ENCODE data around the gene FAAP20. TPM values are rescaled to one million over a fixed set of nuclear protein-coding genes. Genes with fewer than 3 reads are reported as not detected.

The FAAP20 gene
- total RNA-seq, 1 experiment from 2014 or later, result 112 TPM

DNA sequence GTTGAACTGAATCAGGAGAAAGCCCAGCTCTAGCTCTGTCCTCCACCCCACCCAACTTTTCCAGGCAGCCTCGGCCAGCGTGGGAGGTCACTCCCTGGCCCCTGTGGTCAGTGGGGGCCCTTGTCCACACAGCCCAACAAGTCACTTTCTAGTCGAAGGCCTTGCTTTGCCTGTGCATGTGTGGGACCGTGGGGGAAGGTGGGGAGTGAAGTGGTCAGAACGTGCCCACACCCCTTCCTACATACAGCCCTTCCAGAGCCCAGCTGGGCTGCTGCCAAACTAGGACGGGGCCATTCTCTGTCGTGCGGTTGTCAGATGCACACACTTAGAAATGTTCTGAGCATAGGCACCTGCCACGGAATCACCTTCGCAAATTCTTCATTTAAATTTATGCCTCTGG lies 18.0 kb downstream of the FAAP20 start:
- intact Hi-C loops (cut with micrococcal nuclease), result no loop called here
- no peak overlapping the region for H3K4me3 ChIP-seq (replicated peaks in 1 of 2; ENCODE audit: low read depth in 1 of 2, low read length in 2 of 2)
- DNase-seq (ENCODE audit: low read depth, low spot score), result no peak
- no peak overlapping the region for H3K9ac ChIP-seq (ENCODE audit: low read length)
- ATAC-seq, result no peak
- TF ChIP-seq CEBPB (IDR thresholded peaks at IDR 0.05; ENCODE audit: low read depth) (no peak), ELF1 (IDR thresholded peaks at IDR 0.05; ENCODE audit: borderline replicate concordance, low read depth) (no peak), SP1 (IDR thresholded peaks at IDR 0.05; ENCODE audit: low read depth) (no peak), SIN3A (IDR thresholded peaks at IDR 0.05; ENCODE audit: low read depth) (no peak), EZH2phosphoT487 (IDR thresholded peaks at IDR 0.05; ENCODE audit: borderline replicate concordance) (no peak), POLR2A (IDR thresholded peaks at IDR 0.05; ENCODE audit: borderline replicate concordance, extremely low read depth, insufficient read depth, insufficient read length) (no peak), ZNF274 (IDR thresholded peaks at IDR 0.05; ENCODE audit: low read depth, low read length) (no peak), RAD21 (IDR thresholded peaks at IDR 0.05; ENCODE audit: low read depth) (no peak), POLR2AphosphoS5 (IDR thresholded peaks at IDR 0.05; ENCODE audit: low read depth, low read length) (no peak), JUND (IDR thresholded peaks at IDR 0.05) (no peak), EZH2 (IDR thresholded peaks at IDR 0.05) (no peak), SRF (IDR thresholded peaks at IDR 0.05; ENCODE audit: low read depth) (no peak), FOSL1 (IDR thresholded peaks at IDR 0.05; ENCODE audit: low read depth) (no peak), EGR1 (IDR thresholded peaks at IDR 0.05; ENCODE audit: low read depth) (no peak)
- TF ChIP-seq, protein P1, sequence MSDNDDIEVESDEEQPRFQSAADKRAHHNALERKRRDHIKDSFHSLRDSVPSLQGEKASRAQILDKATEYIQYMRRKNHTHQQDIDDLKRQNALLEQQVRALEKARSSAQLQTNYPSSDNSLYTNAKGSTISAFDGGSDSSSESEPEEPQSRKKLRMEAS (IDR thresholded peaks at IDR 0.05), result no peak
- TF ChIP-seq, protein P2, sequence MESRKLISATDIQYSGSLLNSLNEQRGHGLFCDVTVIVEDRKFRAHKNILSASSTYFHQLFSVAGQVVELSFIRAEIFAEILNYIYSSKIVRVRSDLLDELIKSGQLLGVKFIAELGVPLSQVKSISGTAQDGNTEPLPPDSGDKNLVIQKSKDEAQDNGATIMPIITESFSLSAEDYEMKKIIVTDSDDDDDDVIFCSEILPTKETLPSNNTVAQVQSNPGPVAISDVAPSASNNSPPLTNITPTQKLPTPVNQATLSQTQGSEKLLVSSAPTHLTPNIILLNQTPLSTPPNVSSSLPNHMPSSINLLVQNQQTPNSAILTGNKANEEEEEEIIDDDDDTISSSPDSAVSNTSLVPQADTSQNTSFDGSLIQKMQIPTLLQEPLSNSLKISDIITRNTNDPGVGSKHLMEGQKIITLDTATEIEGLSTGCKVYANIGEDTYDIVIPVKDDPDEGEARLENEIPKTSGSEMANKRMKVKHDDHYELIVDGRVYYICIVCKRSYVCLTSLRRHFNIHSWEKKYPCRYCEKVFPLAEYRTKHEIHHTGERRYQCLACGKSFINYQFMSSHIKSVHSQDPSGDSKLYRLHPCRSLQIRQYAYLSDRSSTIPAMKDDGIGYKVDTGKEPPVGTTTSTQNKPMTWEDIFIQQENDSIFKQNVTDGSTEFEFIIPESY (IDR thresholded peaks at IDR 0.05; ENCODE audit: extremely low read depth, insufficient replicate concordance, low read length), result no peak
- TF ChIP-seq, protein P3, sequence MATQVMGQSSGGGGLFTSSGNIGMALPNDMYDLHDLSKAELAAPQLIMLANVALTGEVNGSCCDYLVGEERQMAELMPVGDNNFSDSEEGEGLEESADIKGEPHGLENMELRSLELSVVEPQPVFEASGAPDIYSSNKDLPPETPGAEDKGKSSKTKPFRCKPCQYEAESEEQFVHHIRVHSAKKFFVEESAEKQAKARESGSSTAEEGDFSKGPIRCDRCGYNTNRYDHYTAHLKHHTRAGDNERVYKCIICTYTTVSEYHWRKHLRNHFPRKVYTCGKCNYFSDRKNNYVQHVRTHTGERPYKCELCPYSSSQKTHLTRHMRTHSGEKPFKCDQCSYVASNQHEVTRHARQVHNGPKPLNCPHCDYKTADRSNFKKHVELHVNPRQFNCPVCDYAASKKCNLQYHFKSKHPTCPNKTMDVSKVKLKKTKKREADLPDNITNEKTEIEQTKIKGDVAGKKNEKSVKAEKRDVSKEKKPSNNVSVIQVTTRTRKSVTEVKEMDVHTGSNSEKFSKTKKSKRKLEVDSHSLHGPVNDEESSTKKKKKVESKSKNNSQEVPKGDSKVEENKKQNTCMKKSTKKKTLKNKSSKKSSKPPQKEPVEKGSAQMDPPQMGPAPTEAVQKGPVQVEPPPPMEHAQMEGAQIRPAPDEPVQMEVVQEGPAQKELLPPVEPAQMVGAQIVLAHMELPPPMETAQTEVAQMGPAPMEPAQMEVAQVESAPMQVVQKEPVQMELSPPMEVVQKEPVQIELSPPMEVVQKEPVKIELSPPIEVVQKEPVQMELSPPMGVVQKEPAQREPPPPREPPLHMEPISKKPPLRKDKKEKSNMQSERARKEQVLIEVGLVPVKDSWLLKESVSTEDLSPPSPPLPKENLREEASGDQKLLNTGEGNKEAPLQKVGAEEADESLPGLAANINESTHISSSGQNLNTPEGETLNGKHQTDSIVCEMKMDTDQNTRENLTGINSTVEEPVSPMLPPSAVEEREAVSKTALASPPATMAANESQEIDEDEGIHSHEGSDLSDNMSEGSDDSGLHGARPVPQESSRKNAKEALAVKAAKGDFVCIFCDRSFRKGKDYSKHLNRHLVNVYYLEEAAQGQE (IDR thresholded peaks at IDR 0.05; ENCODE audit: low read depth), result no peak
- TF ChIP-seq, protein P4, sequence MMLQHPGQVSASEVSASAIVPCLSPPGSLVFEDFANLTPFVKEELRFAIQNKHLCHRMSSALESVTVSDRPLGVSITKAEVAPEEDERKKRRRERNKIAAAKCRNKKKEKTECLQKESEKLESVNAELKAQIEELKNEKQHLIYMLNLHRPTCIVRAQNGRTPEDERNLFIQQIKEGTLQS (IDR thresholded peaks at IDR 0.05), result no peak
- no peaks in the 10 kb centered on the region for H3K9me2 ChIP-seq (ENCODE audit: insufficient read depth)
- ChIA-PET CTCF (interaction anchor here (0.8 kb wide), 1 partner anchor 36 kb away, joined by 5 read pairs; no protein-coding TSS in a partner anchor), RAD21 (ENCODE audit: low non-redundant PET in 1 of 2, low total read pairs in 2 of 2, uncharacterized antibody in 2 of 2, unreplicated experiment in 2 of 2) (no interaction called here), POLR2A (no interaction called here)
- H3K4me1 ChIP-seq (ENCODE audit: control insufficient read depth in 1 of 2, insufficient read depth in 2 of 2, low read length in 2 of 2), result peaks cover 0 to 8% of the 10 kb centered on the region in 2 experiments; a peak in 1 of 4 replicates
- no peak overlapping the region for H2AFZ ChIP-seq (ENCODE audit: low read depth, low read length, poor library complexity, severe bottlenecking)
- no peaks in the 10 kb centered on the region for H3K79me2 ChIP-seq (ENCODE audit: insufficient read depth, low read length)
- no peaks in the 10 kb centered on the region for H4K20me1 ChIP-seq (ENCODE audit: insufficient read depth)
- BruUV-seq (replicated peaks), result no TSS peak
- H3K36me3 ChIP-seq (ENCODE audit: control insufficient read depth in 1 of 2, insufficient read depth in 2 of 2, low read length in 2 of 2), result peaks cover 0 to 5% of the 10 kb centered on the region in 2 experiments; a peak in 1 of 4 replicates
- no peaks in the 10 kb centered on the region for H3K9me3 ChIP-seq (ENCODE audit: control insufficient read depth in 1 of 2, insufficient read depth in 1 of 2, low read depth in 1 of 2, low read length in 2 of 2)
- H3K27ac ChIP-seq (ENCODE audit: low read depth, low read length), result no peak overlapping the region
- no peak overlapping the region for H3K4me2 ChIP-seq (ENCODE audit: low read length)
- H3K27me3 ChIP-seq (ENCODE audit: insufficient read depth, low read length), result no peaks in the 10 kb centered on the region
